Body of pancreas (tissue), 4 donors: ENCODE data around the gene ENHO. TPM values are rescaled to one million over a fixed set of nuclear protein-coding genes. Genes with fewer than 3 reads are reported as not detected.

Experiments
- ATAC-seq: fragments of 150-250 bp; one replicate; pipeline ENCODE4 v1.9.1; 2016
- DNase-seq, 4 donors: peaks; one replicate each; pipeline ENCODE4 v3.0.0-alpha.2; 2019
- H3K27ac ChIP-seq, 4 donors: fragments of 200-600 bp; sonication (generic); 1 replicate in 3 of 4; 2 replicates in 1 of 4; pipeline versions ENCODE4 v1.5.1 to v1.6.1; 2016 to 2019; ENCODE audit warnings: mild to moderate bottlenecking in 1 of 4, mixed read lengths in 1 of 4, moderate library complexity in 1 of 4
- H3K27me3 ChIP-seq, 2 donors: fragments of 200-600 bp; sonication (generic); one replicate each; pipeline ENCODE4 v1.6.0; 2016; ENCODE audit warnings: mild to moderate bottlenecking in 1 of 2
- H3K36me3 ChIP-seq, 2 donors: fragments of 200-600 bp; sonication (generic); replicated peaks in 1 of 2; 2 replicates each; pipeline ENCODE4 v1.5.1; 2016; ENCODE audit warnings: low read depth in 2 of 2; ENCODE audit not compliant: insufficient read depth in 1 of 2
- H3K4me1 ChIP-seq: fragments of 200-600 bp; sonication (generic); one replicate; pipeline ENCODE4 v1.6.0; 2016
- H3K4me3 ChIP-seq, 2 donors: fragments of 200-600 bp; sonication (generic); 1 replicate in 1 of 2; 2 replicates in 1 of 2; pipeline ENCODE4 v1.5.1; 2016 to 2019
- H3K9me3 ChIP-seq, 3 donors: fragments of 200-600 bp; sonication (generic); 1 replicate in 2 of 3; 2 replicates in 1 of 3; pipeline ENCODE4 v1.5.1; 2016
- POLR2A ChIP-seq, 3 donors: fragments of 450-650 bp; IDR thresholded peaks; one replicate each; pipeline ENCODE4 v1.6.1; 2016; ENCODE audit warnings: antibody characterized with exemption in 3 of 3, mild to moderate bottlenecking in 2 of 3
- WGBS, 2 donors: methylation state at CpG; one replicate each; pipeline ENCODE4 v1.1.5; 2017; 5-methylcytosine and 5-hydroxymethylcytosine counted together
- intact Hi-C: fragments of 100-400 bp; cut with DNase I; formaldehyde crosslinking; loops from one replicate; pipeline ENCODE4 v1.15.1; 2023
- total RNA-seq, 2 donors: library from RNA; depleted of rRNA; stranded (reverse); fragments of >200 nt; gene quantifications; one replicate each; pipeline ENCODE4 v1.1.0, GENCODE V29; 2016
- TF ChIP-seq, protein P1 (sequence below), 7 experiments: fragments of 450-650 bp in 4 of 7; fragments of 200-600 bp in 3 of 7; sonication (generic) in 3 of 7; IDR thresholded peaks; one replicate each; pipeline ENCODE4 v1.5.1; 2016 to 2019; ENCODE audit warnings: antibody characterized with exemption in 7 of 7

Gene ENHO
- total RNA-seq, 2 donors from 2014 or later, result 2.9 TPM; not detected in 1

DNA sequence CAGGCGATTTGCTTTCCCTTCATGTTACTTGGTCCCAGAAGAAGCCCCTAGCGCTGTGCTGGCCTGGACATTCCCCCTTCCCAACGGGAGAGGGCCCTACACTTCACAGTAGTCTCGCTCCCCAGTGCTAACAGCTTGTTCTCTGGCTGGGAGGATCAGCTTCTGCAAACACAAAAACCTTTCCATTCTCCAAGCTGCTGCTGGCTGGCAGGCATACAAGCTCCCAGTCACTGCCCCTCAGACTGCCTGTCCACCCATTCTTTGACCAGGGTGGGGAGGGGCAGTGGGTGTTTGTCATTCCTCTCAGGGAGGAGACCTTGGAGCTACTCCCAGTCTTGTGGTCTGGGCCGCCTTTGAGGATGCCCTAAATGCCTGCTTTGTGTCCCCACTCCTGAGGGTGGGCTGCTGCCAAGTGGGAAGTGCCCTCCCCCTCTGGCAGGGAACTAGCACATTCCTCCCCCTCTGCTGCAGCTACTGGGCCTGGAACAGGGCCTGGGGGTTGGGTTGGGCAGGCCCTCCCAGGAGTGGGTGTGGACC, 20.8 kb downstream of the ENHO start:
- Histone ChIP-seq H3K4me1 (peaks cover 22% of the 10 kb centered on the region), H3K27ac (peak overlapping the region in 3 of 4 donors; percentile 39 to 61 (median 54)), H3K9me3 (no peaks in the 10 kb centered on the region), H3K4me3 (no peak overlapping the region), H3K27me3 (no peaks in the 10 kb centered on the region), H3K36me3 (no peaks in the 10 kb centered on the region)
- intact Hi-C loops, result no loop called here
- 33 to 34% methylated on average over 4 to 5 of the region's 5 CpGs for WGBS, 2 donors
- TF ChIP-seq POLR2A (IDR thresholded peaks at IDR 0.05), result no peak
- TF ChIP-seq, protein P1, sequence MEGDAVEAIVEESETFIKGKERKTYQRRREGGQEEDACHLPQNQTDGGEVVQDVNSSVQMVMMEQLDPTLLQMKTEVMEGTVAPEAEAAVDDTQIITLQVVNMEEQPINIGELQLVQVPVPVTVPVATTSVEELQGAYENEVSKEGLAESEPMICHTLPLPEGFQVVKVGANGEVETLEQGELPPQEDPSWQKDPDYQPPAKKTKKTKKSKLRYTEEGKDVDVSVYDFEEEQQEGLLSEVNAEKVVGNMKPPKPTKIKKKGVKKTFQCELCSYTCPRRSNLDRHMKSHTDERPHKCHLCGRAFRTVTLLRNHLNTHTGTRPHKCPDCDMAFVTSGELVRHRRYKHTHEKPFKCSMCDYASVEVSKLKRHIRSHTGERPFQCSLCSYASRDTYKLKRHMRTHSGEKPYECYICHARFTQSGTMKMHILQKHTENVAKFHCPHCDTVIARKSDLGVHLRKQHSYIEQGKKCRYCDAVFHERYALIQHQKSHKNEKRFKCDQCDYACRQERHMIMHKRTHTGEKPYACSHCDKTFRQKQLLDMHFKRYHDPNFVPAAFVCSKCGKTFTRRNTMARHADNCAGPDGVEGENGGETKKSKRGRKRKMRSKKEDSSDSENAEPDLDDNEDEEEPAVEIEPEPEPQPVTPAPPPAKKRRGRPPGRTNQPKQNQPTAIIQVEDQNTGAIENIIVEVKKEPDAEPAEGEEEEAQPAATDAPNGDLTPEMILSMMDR (IDR thresholded peaks at IDR 0.05), result peak in 3 of 7 experiments; percentile 11 to 30 (median 23)
- ATAC-seq, result peak; percentile 77
- peak; percentile 35 to 81 (median 69) for DNase-seq

DNA sequence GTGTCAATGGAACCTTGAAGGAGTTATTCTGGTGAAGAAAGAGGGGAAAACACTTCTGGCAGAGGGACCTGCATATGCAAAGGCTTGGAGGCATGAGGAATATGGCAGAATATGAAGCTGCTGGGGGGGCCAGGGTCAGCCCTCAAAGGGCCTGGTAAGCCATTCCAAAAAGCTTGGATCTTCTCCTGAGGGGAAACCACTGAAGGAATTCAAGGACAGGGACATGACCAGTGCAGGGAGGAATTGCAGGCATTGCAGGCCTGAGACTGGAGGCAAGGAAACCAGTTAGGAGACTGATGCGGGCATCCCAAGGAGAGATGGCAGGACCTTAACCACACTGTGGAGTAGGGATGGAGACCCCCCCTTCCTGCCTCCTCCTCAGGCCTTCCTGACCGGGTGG, 21.4 kb downstream of the ENHO start:
- ATAC-seq, result no peak
- Histone ChIP-seq H3K27ac (peak overlapping the region in 1 of 4 donors; percentile 61), H3K4me1 (peaks cover 22% of the 10 kb centered on the region), H3K27me3 (no peaks in the 10 kb centered on the region), H3K36me3 (no peaks in the 10 kb centered on the region), H3K4me3 (no peak overlapping the region), H3K9me3 (no peaks in the 10 kb centered on the region)
- DNase-seq, result no peak
- 50 to 80% methylated on average over 1 to 2 of the region's 2 CpGs for WGBS, 2 donors
- intact Hi-C loops, result no loop called here
- TF ChIP-seq, protein P1 (IDR thresholded peaks at IDR 0.05), result no peak
- no peak for TF ChIP-seq POLR2A (IDR thresholded peaks at IDR 0.05)

DNA sequence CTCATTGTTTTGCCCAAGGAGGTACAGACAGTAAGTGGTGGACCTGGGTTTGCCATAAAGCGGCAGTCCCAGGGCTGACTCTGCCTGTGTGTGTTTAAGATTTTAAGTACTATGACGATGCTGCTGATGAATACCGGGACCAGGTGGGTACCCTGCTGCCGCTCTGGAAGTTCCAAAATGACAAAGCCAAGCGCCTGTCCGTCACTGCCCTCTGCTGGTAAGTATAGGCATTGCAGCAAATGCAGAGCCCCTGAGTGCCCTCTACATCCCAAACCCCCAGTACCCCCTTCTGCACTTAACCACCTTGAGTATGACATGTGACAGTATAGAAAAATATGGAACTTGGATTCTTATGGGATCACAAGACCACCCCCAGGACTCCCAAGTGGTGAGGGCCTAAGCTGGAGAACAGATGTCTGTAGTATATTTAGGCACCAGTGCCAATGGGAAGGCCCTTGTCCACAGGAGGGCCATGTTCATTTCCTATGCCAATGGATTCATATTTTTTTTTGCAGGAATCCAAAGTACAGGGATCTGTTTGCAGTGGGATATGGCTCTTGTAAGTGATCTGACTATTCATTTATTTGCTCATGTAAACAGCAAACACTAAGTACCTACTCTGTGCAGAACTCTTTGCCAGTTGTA, 22.0 kb downstream of the ENHO start:
- no peak overlapping the region for H3K4me3 ChIP-seq
- no peaks in the 10 kb centered on the region for H3K27me3 ChIP-seq
- intact Hi-C loops, result no loop called here
- H3K36me3 ChIP-seq, result no peaks in the 10 kb centered on the region
- peak; percentile 56 to 67 (median 64) for DNase-seq
- TF ChIP-seq, protein P1 (IDR thresholded peaks at IDR 0.05), result peak; percentile 82 to 98 (median 90)
- TF ChIP-seq POLR2A (IDR thresholded peaks at IDR 0.05), result no peak
- no peak overlapping the region for H3K27ac ChIP-seq
- ATAC-seq, result peak; percentile 64
- peaks cover 22% of the 10 kb centered on the region for H3K4me1 ChIP-seq
- WGBS, 2 donors, result 0 to 4% methylated on average over 6 of the region's 6 CpGs
- H3K9me3 ChIP-seq, result no peaks in the 10 kb centered on the region

DNA sequence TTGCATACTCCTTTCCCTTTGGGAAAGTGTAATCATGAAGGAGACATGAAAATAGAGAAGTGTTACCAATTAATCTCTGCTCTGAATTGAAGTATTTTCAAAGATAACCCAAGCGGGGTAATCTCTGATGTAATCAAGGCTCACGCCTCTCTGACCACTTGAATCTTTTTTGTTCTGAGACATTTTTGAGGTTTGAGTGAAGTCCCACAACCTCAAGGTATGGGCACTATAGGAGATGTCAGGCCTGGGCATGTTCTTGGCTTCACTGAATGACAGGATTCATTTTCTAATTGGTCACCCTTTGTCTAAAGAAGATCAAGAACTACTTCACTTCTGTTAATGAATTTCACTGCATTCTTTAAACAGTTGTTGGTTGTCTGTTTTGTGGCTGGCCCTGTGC, 23.7 kb downstream of the ENHO start:
- DNase-seq (no peak), ATAC-seq (no peak)
- TF ChIP-seq, protein P1 (IDR thresholded peaks at IDR 0.05), result no peak
- no peak for TF ChIP-seq POLR2A (IDR thresholded peaks at IDR 0.05)
- no peaks in the 10 kb centered on the region for H3K27me3 ChIP-seq
- H3K4me1 ChIP-seq, result peaks cover 22% of the 10 kb centered on the region
- no peaks in the 10 kb centered on the region for H3K9me3 ChIP-seq
- 64 to 69% methylated on average over 2 of the region's 2 CpGs for WGBS, 2 donors
- no peak overlapping the region for H3K27ac ChIP-seq
- no peaks in the 10 kb centered on the region for H3K36me3 ChIP-seq
- intact Hi-C loops, result loop anchor here (5.0 kb wide), 1 partner anchor 62 kb away; no protein-coding TSS in a partner anchor
- H3K4me3 ChIP-seq, result no peak overlapping the region
